Breast epithelium (tissue), 3 donors: ENCODE data around the gene MRPL33.

ENCODE experiments used
- POLR2A ChIP-seq: fragments of 450-650 bp; IDR thresholded peaks from one replicate; pipeline ENCODE4 v1.6.1; 2016; ENCODE audit warnings: antibody characterized with exemption, mild to moderate bottlenecking, moderate library complexity
- POLR2AphosphoS5 ChIP-seq, 3 donors: sonication (generic); formaldehyde crosslinking; IDR thresholded peaks; one replicate each; pipeline ENCODE4 v1.6.1; 2017; ENCODE audit warnings: antibody characterized with exemption in 3 of 3
- TF ChIP-seq, protein P1 (sequence below), 3 donors: fragments of 450-650 bp; IDR thresholded peaks; one replicate each; pipeline ENCODE4 v1.5.1; 2016 to 2017; ENCODE audit warnings: antibody characterized with exemption in 3 of 3, mild to moderate bottlenecking in 3 of 3, moderate library complexity in 3 of 3

DNA sequence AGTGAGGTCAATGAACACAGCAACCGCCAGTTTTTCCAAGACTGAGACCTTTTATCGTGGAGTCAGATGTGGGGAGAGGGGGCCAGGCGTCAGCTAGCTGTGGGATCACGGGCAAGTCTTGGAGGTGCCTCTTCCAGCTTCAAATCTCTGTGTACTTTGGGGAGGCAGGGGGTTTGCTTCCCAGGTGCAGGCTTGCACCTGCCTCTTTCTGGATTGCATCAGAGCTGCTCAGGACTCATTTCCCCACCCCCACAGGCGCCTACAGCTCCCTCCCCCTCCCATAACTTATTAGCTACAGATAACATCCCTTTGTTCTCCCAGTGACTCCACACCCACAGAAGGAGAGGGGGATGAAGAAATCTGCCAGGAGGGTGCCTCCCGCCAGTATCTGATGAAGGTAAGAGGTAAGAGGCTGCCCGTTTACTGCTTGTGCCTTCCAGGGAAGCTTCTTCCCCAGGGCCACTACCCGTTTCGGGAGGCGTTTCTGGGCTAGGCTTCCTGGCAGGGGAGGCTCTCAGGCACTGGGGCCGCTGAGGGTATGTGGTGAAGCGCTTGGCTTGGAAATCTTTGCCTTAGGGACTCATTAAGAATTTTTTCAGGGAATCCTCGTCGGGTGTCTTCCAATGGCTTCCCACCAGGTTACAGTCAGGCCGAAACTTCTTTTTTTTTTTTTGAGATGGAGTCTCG is 18.8 kb upstream of the MRPL33 start:
- TF ChIP-seq, protein P1, sequence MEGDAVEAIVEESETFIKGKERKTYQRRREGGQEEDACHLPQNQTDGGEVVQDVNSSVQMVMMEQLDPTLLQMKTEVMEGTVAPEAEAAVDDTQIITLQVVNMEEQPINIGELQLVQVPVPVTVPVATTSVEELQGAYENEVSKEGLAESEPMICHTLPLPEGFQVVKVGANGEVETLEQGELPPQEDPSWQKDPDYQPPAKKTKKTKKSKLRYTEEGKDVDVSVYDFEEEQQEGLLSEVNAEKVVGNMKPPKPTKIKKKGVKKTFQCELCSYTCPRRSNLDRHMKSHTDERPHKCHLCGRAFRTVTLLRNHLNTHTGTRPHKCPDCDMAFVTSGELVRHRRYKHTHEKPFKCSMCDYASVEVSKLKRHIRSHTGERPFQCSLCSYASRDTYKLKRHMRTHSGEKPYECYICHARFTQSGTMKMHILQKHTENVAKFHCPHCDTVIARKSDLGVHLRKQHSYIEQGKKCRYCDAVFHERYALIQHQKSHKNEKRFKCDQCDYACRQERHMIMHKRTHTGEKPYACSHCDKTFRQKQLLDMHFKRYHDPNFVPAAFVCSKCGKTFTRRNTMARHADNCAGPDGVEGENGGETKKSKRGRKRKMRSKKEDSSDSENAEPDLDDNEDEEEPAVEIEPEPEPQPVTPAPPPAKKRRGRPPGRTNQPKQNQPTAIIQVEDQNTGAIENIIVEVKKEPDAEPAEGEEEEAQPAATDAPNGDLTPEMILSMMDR (IDR thresholded peaks at IDR 0.05) = no peak
- TF ChIP-seq POLR2A (no peak), POLR2AphosphoS5 (IDR thresholded peaks at IDR 0.05) (no peak)
